Stimulated activated CD4-positive, alpha-beta T cell treated with anti-CD3 and anti-CD28 coated beads, TNF-alpha, amount 100 ng/mL, for 1 hour (primary cell): ENCODE data around the gene CYP24A1.

Source experiments
- DNase-seq, 3 donors: peaks; one replicate each; pipeline ENCODE4 v3.0.0-alpha.2; 2020; ENCODE audit warnings: low read depth in 3 of 3, low spot score in 1 of 3

CYP24A1 gene

GRCh38 chr20:54203281-54203680 is 29.5 kb upstream of the CYP24A1 start:
- DNase-seq = no peak

GRCh38 chr20:54201268-54201846 is 27.6 kb upstream of the CYP24A1 start:
- no peak for DNase-seq

GRCh38 chr20:54200487-54201267 is 26.9 kb upstream of the CYP24A1 start:
- no peak for DNase-seq

- peak; percentile 15 to 53 (median 39) for DNase-seq
Observed at GRCh38 chr20:54199721-54200176, 26.0 kb upstream of the CYP24A1 start.

DNA sequence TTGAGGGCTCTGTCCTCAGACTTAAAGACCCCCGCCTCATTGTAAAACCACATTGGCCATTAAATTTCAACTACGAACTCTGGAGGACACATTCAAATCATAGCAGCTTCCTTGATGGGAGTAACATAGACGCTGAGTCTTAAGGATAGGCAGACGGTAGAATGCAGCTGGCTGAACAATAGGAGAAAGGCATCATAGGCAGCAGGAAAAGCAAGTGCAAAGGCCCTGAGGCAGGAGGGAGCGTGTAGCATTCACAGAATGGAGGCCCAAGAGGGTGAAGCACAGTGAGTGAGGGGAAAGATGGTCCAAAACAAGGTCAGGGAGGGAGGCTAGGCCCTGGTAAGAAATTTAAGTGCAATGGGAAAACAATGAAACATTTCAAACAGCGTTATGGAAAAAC is 25.5 kb upstream of the CYP24A1 start:
- no peak for DNase-seq

DNA sequence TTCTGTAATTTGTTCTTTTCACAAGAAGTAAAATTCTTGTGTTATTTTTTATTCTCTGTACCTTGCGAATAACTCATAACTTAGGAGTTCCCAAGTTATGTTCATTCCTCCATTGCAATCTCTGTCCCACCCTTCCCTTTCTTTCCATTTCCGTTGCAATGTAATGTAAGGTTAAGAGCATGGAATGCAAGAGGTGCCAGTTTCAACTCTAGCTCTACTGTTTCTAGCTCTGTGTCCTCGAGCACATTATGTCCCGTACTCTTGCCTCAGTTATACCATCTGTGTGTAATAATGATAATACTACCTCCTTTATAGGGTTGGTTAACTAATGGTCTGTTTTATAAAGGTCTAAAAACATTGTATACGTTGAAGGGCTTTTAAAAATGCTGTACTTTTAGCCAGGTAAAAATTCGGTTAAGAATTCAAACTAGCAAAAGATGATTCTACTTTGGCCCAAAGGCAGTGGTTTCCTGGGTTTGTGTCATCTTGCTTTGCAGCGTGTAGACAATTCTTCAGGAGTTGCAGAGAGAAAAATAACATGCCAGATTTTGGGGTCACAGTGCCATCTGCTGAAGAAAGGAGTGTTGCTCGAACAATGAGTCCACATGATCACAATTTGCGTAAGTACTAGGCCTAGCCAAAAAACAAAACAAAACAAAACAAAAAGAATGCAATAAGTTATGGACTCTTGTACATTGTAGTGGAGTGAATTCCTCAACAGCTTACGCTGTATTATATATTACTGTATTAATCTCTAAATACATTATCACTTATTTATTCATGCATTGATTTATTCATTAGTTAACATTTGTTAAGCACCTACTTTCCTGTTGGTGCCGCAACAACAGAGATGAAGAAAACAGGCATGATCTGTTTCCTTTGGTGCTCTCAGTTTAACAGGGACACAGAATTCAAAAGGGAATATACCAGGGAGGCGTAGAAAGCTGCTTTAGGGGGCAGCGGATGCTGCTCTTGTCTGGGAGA is 24.1 kb upstream of the CYP24A1 start:
- DNase-seq = no peak

DNA sequence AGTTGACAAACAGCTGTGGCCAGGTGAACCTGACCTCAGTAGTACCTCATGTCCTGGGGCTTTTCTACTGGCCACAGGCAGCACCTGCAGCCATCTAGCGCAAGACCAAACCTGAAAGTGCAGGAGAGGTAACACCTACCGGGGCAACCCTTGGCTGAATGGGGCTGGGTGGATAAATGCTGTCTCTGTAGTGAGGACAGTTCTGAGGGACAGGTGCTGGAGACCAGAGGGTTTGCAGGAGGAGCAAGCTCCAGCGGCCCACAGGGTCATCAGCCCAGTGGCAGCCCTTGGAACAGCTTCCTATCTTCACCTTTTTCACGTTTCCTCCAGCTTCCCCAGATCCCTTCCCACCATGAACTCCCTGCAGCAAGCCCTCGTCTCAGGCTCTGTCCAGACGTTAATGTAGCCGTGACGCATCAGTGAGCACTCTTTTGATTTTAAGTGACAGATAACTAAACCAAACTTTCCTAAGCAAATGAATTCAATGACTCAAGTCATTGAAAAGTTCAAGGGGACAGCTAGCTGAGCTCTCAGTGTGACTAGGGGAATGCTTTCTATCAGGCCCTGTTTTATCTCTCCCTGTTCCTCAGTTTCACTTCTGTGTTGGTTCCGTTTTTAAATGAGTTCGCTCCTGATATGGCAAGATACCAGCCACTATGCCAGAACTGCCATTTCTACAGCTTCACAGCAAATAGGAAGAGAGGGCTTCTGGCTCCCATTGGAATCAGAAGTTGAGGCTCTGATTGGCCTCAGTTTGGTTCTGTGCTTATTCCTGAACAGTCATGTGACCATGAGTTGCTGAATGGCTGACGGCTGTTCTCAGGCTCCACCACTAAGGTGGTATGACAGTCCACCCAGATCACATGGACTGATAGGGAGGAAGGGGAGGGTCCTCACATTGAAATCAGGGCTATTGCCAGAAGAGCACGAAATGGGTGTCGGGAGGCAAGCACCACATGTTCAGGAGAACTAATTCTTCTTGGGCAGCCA is 22.0 kb upstream of the CYP24A1 start:
- no peak for DNase-seq

GRCh38 chr20:54194724-54195438 is 21.1 kb upstream of the CYP24A1 start:
- no peak for DNase-seq

GRCh38 chr20:54193817-54194216 is 20.0 kb upstream of the CYP24A1 start:
- no peak for DNase-seq

- DNase-seq = no peak
Observed at GRCh38 chr20:54190217-54190616, 16.4 kb upstream of the CYP24A1 start.

DNA sequence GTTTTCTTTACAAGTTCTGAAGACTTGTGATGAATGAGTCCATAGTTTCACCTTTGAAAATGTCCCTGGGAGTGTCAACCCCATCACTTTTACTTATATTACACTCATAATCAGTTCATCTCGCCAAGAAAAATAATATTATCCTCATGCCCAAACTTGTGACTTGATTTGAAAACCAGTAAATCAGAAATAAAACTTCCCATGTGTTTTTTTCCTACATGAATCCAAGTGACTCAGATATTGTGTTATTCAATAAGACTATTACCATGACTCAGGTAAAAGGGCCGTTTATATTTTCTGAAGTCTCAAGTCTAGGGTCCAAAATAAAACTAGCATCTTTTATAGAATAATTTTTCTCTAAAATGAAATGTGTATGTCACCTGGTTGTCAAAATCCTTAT is 15.8 kb upstream of the CYP24A1 start:
- DNase-seq = no peak

- no peak for DNase-seq
Observed at GRCh38 chr20:54188132-54188849, 14.5 kb upstream of the CYP24A1 start.

- DNase-seq = no peak
Observed at GRCh38 chr20:54184904-54185626, 11.3 kb upstream of the CYP24A1 start.

GRCh38 chr20:54184071-54184470 is 10.3 kb upstream of the CYP24A1 start:
- no peak for DNase-seq

DNA sequence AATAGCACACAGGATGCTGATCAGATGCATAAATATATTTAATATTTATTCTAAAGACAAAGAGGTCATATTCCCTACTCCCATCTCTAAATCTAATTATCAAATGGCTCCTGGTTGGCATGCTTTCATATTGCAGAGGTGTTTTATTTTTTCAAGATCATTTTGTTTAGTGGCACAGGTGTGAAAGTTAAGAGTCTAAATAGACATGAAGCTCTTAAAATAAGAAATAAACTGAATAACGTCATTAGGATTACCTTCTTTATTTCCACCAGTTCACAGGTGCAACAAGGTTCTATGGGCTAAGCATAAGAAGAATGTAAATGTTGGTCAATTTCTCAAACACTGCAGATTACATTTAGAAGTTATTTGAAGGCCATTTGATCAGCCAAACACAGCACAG is 7.1 kb upstream of the CYP24A1 start:
- DNase-seq = no peak

DNA sequence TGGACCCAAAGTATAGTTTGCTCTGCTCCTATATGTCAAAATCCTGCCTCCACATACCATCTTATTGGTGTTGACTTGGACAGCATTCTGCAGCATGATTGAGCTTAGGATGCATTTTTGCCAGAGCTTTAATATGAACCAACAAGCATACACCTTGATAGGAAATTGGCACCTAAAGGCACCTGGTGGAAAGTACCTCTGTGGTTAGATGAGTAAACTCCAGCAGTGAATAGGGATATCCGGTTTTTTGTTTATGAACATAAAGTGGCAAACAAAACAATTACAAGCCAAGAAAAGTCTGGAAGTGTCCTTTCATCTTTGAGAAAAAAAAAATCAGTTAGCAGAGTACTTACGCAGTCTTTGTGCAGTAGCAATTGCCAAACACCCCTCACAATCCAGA is 6.2 kb upstream of the CYP24A1 start:
- no peak for DNase-seq

- DNase-seq = no peak
Observed at GRCh38 chr20:54178256-54178655, 4.5 kb upstream of the CYP24A1 start.

DNA sequence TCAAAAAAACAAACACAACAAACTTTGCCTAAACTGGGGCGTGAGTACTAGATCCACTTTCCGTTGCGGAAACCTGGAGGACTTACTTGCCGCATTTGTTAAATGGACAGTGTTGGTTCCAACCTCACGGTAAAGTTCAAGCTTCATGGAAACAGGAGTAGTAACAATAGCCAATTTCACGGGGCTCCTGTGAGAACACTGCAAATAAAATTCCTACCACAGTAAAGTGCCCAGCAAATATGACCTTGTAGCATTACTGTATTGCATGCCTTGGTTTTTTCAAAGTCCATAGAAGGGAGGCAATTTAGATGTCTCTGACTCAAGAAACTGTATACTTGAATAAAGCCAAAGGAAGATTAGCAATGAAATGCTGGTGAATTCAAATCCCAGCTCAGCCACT is 3.6 kb upstream of the CYP24A1 start:
- no peak for DNase-seq

- DNase-seq = no peak
Observed at GRCh38 chr20:54176610-54177009, 2.8 kb upstream of the CYP24A1 start.
